SJCRH30 (cell line): ENCODE results near the gene FAM216A. TPM values are rescaled to one million over a fixed set of nuclear protein-coding genes. Genes with fewer than 3 reads are reported as not detected.

ENCODE experiments used
- total RNA-seq: library from RNA; depleted of rRNA; stranded (reverse); fragments of >200 nt; shearing (Covaris generic); gene quantifications from 2 replicates; pipeline ENCODE4 v1.2.3, GENCODE V29; 2014; rRNA removed

FAM216A gene
- total RNA-seq, 1 experiment from 2014 or later: 30.2 TPM

Other genes with a start within 250 kb of the FAM216A start
- gene ATP2A2, start 187.6 kb upstream of the FAM216A start, total RNA-seq: 164 and 166 TPM in 2 replicates
- 76.2 and 89.3 TPM in 2 replicates for gene ANAPC7, start 65.1 kb upstream of the FAM216A start, total RNA-seq
- 106 and 112 TPM in 2 replicates for gene ARPC3, start 18.5 kb upstream of the FAM216A start, total RNA-seq
- gene GPN3, start 588 bp upstream of the FAM216A start, total RNA-seq: 43.6 and 45.9 TPM in 2 replicates
- 73.2 and 91.5 TPM in 2 replicates for gene VPS29, start 33.3 kb downstream of the FAM216A start, total RNA-seq
- gene RAD9B, start 33.5 kb downstream of the FAM216A start, total RNA-seq: 1.1 and 2.7 TPM in 2 replicates
- gene PPTC7, start 114.5 kb downstream of the FAM216A start, total RNA-seq: 6.6 and 6.9 TPM in 2 replicates
- 15.1 and 15.7 TPM in 2 replicates for gene TCTN1, start 145.3 kb downstream of the FAM216A start, total RNA-seq
- 2.7 and 2.8 TPM in 2 replicates for gene HVCN1, start 220.3 kb downstream of the FAM216A start, total RNA-seq